MCF 10A (cell line): ENCODE results near the gene C1QTNF12. TPM values are rescaled to one million over a fixed set of nuclear protein-coding genes. Genes with fewer than 3 reads are reported as not detected.

Source experiments
- BruUV-seq: library from RNA; stranded (reverse); fragments of 400-500 nt; replicated peaks from 2 replicates; lab custom pipeline; 2021; lab: Mats Ljungman, UMichigan
- CTCF ChIA-PET: fragments of 300-600 bp; sonication (Branson Sonifier 250); formaldehyde crosslinking; extraction: SDS; loops from one replicate; lab custom pipeline; 2021; ENCODE audit warnings: antibody characterized with exemption, inconsistent platforms; lab: Yijun Ruan, JAX
- POLR2A ChIA-PET: fragments of 300-600, 350-650 bp; sonication (Branson Sonifier 250); formaldehyde crosslinking; extraction: SDS; loops from one replicate; lab custom pipeline; 2020; ENCODE audit warnings: antibody characterized with exemption, inconsistent platforms; lab: Yijun Ruan, JAX
- DNase-seq: peaks from one replicate; pipeline ENCODE4 v3.0.0-alpha.2; 2018; ENCODE audit not compliant: unreplicated experiment
- H3K27ac Mint-ChIP-seq: one replicate; pipeline ENCODE4 v1.8.0; 2022; ENCODE audit warnings: mild to moderate bottlenecking, low read depth, mixed read lengths; ENCODE audit not compliant: unreplicated experiment
- H3K27me3 Mint-ChIP-seq: one replicate; pipeline ENCODE4 v1.8.0; 2022; ENCODE audit warnings: mixed read lengths; ENCODE audit not compliant: insufficient read depth, unreplicated experiment
- H3K36me3 Mint-ChIP-seq: one replicate; pipeline ENCODE4 v1.8.0; 2022; ENCODE audit warnings: mild to moderate bottlenecking, moderate library complexity, mixed read lengths; ENCODE audit not compliant: insufficient read depth, unreplicated experiment
- H3K4me1 Mint-ChIP-seq: one replicate; pipeline ENCODE4 v1.8.0; 2022; ENCODE audit warnings: mixed read lengths; ENCODE audit not compliant: insufficient read depth, unreplicated experiment
- H3K4me3 Mint-ChIP-seq: one replicate; pipeline ENCODE4 v1.8.0; 2022; ENCODE audit warnings: mild to moderate bottlenecking, moderate library complexity, mixed read lengths; ENCODE audit not compliant: unreplicated experiment
- H3K9me3 Mint-ChIP-seq: one replicate; pipeline ENCODE4 v1.8.0; 2022; ENCODE audit warnings: mixed read lengths; ENCODE audit not compliant: unreplicated experiment
- intact Hi-C: fragments of 100-400 bp; cut with micrococcal nuclease; formaldehyde crosslinking; loops from 2 replicates; pipeline ENCODE4 v1.14.1; 2022
- total RNA-seq: library from RNA; stranded (reverse); gene quantifications from 2 replicates; pipeline ENCODE4 v1.2.3, GENCODE V29; 2022
- TF ChIP-seq, protein P1 (sequence below): fragments of 200-600 bp; IDR thresholded peaks from one replicate; pipeline ENCODE4 v1.8.0; 2022; ENCODE audit warnings: antibody characterized with exemption, mild to moderate bottlenecking; ENCODE audit not compliant: unreplicated experiment

Gene C1QTNF12
- total RNA-seq, 1 experiment from 2014 or later: 1.5 TPM

DNA sequence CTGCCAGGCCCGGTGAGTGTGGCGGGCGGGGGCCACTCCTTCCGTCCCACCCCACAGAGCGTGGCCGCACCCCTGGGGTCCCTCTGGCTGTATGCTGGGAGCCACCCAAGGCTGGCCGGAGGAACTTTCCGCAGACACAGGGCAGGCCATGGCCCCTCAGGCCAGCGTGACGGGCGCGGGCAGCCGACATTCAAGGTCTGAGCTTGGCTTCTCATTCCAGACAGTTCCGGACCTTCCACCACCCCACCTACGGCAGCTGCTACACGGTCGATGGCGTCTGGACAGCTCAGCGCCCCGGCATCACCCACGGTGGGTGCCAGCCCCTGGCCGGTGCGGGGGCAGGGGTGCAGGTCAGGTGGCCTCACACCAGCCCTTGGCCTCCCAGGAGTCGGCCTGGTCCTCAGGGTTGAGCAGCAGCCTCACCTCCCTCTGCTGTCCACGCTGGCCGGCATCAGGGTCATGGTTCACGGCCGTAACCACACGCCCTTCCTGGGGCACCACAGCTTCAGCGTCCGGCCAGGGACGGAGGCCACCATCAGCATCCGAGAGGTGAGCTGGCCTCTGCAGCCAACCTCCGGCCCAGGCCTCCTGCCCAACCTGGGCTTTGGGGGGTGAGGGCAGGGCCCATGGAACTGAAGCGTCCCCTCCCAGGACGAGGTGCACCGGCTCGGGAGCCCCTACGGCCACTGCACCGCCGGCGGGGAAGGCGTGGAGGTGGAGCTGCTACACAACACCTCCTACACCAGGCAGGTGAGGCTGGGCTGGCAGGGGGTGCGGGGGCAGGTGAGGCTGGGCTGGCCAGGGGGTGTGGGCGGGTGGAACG, 41.0 kb upstream of the C1QTNF12 start:
- Mint-ChIP-seq H3K27ac (no peak overlapping the region), H3K4me1 (peaks cover 3% of the 10 kb centered on the region), H3K9me3 (no peaks in the 10 kb centered on the region), H3K4me3 (no peak overlapping the region), H3K36me3 (peaks cover 9% of the 10 kb centered on the region), H3K27me3 (no peaks in the 10 kb centered on the region)
- TF ChIP-seq, protein P1, sequence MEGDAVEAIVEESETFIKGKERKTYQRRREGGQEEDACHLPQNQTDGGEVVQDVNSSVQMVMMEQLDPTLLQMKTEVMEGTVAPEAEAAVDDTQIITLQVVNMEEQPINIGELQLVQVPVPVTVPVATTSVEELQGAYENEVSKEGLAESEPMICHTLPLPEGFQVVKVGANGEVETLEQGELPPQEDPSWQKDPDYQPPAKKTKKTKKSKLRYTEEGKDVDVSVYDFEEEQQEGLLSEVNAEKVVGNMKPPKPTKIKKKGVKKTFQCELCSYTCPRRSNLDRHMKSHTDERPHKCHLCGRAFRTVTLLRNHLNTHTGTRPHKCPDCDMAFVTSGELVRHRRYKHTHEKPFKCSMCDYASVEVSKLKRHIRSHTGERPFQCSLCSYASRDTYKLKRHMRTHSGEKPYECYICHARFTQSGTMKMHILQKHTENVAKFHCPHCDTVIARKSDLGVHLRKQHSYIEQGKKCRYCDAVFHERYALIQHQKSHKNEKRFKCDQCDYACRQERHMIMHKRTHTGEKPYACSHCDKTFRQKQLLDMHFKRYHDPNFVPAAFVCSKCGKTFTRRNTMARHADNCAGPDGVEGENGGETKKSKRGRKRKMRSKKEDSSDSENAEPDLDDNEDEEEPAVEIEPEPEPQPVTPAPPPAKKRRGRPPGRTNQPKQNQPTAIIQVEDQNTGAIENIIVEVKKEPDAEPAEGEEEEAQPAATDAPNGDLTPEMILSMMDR: no peak
- ChIA-PET POLR2A (interaction anchor here (0.6 kb wide), 1 partner anchor 255 kb away, joined by 3 read pairs; no protein-coding TSS in a partner anchor), CTCF (no interaction called here)
- no TSS peak for BruUV-seq
- intact Hi-C loops: no loop called here
- no peak for DNase-seq

DNA sequence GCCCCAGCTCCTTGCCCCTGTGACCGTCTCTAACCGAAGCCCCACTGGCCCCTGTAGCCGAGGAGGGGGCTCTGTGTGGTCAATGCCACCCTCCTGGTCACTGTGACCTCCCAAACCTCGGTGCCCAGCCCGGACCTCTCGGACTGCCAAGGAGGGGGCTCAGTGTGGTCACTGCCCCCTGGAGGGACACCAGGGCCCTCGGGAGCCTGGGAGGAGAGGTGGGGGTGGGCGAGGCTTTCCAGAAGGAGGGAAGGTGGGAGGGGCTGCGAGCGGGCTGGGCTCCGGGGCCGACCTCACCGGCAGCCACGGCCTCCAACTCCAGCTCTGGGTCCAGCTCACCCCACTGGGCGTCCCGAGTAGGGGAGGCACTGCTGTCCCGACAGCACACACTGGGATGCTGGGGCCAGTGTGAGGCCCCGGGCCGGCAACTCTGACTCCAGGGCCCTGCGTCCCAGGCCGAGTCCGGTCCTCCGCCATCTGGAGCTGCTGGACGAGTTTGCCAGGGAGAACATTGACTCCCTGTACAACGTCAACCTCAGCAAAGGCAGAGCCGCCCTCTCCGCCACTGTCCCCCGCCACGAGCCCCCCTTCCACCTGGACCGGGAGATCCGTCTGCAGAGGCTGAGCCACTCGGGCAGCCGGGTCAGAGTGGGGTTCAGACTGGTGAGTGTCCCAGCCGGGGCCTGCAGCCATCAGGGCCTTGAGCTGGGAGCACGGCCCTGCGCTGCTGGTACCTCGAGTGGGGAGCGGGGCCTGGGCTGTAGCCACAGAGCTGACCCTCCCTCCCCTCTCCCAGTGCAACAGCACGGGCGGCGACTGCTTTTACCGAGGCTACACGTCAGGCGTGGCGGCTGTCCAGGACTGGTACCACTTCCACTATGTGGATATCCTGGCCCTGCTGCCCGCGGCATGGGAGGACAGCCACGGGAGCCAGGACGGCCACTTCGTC, 40.1 kb upstream of the C1QTNF12 start:
- BruUV-seq: no TSS peak
- H3K9me3 Mint-ChIP-seq: no peaks in the 10 kb centered on the region
- intact Hi-C loops: no loop called here
- peaks cover 6% of the 10 kb centered on the region for H3K4me1 Mint-ChIP-seq
- no peak overlapping the region for H3K27ac Mint-ChIP-seq
- TF ChIP-seq, protein P1: no peak
- DNase-seq: no peak
- no peaks in the 10 kb centered on the region for H3K36me3 Mint-ChIP-seq
- H3K4me3 Mint-ChIP-seq: no peak overlapping the region
- no peaks in the 10 kb centered on the region for H3K27me3 Mint-ChIP-seq
- ChIA-PET CTCF (no interaction called here), POLR2A (interaction anchor here (0.6 to 1.8 kb wide), 3 partner anchors 8 to 254 kb away, joined by 3 to 9 read pairs (median 3); no protein-coding TSS in a partner anchor)

DNA sequence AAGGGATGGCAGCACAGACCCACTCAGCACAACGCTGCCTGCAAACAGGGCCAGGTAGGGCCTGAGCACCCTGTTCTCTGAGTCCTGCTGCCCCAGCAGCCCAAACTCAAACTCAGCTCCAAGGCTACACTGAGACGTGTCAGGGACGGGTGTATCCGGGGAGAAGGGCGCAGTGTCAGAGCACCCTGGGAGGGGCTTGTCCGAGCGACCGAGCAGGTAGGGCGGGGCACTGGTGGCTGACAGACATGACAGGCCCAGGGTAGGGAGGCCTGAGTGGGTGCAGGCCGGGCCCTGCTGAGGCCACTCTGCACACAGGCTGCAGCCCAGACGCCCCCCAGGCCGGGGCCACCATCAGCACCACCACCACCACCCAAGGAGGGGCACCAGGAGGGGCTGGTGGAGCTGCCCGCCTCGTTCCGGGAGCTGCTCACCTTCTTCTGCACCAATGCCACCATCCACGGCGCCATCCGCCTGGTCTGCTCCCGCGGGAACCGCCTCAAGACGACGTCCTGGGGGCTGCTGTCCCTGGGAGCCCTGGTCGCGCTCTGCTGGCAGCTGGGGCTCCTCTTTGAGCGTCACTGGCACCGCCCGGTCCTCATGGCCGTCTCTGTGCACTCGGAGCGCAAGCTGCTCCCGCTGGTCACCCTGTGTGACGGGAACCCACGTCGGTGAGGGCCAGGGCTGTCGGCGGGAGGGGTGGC, 39.2 kb upstream of the C1QTNF12 start:
- no peak overlapping the region for H3K27ac Mint-ChIP-seq

More for the DNA sequence above, 39.2 kb upstream of the C1QTNF12 start:
- no TSS peak for BruUV-seq
- H3K36me3 Mint-ChIP-seq: no peaks in the 10 kb centered on the region
- TF ChIP-seq, protein P1: no peak
- ChIA-PET CTCF (interaction anchor here (1.1 kb wide), 1 partner anchor 163 kb away, joined by 4 read pairs; no protein-coding TSS in a partner anchor), POLR2A (interaction anchor here (0.9 to 1.8 kb wide), 2 partner anchors 9 to 35 kb away, joined by 3 to 9 read pairs; no protein-coding TSS in a partner anchor)
- no peaks in the 10 kb centered on the region for H3K9me3 Mint-ChIP-seq
- intact Hi-C loops: no loop called here
- H3K27me3 Mint-ChIP-seq: no peaks in the 10 kb centered on the region
- H3K4me1 Mint-ChIP-seq: peaks cover 6% of the 10 kb centered on the region
- no peak overlapping the region for H3K4me3 Mint-ChIP-seq
- no peak for DNase-seq
